GM21367 (cell line): ENCODE data around the gene KIRREL3.

Experiments used
- ATAC-seq: cut with Tn5 transposase; IDR thresholded peaks from one replicate; pipeline ENCODE4 v1.9.1; 2021; ENCODE audit not compliant: unreplicated experiment

The KIRREL3 gene

DNA sequence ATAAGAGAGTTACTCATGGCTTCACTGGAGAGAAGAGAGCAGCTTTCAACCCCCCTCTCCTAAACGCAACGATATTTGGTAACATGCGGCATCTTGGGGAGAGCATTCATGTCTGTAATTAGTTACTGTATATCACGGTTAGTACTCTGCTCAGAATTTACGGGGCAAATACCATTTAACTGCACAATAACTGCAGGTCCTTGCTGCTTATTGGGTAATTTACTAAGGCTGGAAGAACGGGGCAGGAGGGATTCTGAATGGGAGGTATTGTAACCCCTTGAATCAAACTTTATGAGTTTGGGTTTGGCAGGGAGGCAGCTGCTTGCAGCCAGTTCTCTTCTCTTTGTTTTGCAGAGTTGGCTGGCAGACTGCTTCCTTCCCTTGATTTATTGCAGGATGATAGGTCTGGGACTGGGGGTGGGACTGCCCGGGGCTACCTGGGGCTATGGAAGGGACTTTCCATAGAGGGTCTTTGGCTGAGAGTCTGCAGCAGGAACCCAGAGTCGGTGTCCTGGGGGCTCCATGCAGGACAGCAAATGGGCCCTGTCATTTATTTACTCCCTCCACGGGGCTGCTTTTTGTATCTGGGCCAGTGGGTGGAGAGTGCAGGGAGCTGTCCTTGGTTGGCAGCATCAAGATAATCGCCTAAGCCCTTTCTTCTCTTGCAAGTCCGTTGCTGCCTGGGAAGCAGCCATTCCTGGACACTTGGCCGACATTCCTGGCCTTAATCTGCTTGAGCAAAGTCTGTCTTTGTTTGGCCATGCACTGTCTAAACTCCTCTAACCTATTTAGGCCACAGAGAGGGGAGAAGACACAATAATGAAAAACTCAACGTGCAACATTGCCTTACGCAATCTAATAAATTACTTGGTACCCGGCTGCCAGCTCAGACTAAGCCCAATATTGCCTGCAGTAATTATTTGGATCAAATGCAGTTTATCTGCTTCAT is 456.2 kb downstream of the KIRREL3 start:
- ATAC-seq: no peak

DNA sequence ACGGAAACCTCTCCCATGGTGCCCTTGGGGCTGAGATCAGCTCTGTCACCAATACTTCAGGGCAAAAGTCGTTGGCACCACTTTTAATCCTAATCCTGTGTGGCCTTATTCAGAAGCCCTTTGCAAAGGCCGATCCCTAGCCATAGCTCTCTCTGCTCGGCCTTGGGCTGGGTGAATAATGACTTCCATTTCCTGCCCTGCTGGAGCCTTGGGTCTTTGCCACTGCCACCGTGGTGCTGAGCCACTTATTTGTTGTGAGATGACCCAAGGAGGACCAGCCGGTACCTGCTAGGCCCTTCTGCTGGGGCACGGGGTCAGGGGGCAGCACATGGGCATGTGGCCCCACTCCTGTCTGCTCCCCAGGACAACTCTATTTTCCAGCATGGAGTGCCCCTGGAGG is 456.9 kb downstream of the KIRREL3 start:
- no peak for ATAC-seq

- ATAC-seq: no peak
Observed at GRCh38 chr11:126542334-126543015, 458.1 kb downstream of the KIRREL3 start.

- ATAC-seq: no peak
Observed at GRCh38 chr11:126538071-126538470, 462.5 kb downstream of the KIRREL3 start.

DNA sequence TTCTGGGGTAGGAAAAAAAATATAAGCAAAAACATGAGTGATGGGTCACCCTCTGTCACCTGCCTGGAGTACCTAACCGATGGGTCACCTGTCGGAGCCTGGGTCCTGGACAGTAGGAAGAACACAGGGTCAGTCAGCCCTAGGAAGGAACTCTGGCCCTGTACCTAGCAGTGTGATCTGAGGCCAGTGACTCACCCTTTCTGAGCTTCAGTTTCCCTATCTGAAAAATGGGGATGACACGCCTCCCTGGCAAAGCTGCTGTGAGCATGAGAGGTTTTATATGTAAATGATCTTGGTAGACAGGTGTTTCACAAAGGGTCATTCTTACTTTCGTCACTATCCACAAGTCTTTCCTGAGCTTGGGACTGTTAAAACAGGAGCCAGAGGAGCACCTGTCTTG is 463.1 kb downstream of the KIRREL3 start:
- no peak for ATAC-seq

GRCh38 chr11:126534141-126534805 is 466.3 kb downstream of the KIRREL3 start:
- ATAC-seq: no peak

- ATAC-seq: no peak
Observed at GRCh38 chr11:126533560-126533959, 467.0 kb downstream of the KIRREL3 start.

DNA sequence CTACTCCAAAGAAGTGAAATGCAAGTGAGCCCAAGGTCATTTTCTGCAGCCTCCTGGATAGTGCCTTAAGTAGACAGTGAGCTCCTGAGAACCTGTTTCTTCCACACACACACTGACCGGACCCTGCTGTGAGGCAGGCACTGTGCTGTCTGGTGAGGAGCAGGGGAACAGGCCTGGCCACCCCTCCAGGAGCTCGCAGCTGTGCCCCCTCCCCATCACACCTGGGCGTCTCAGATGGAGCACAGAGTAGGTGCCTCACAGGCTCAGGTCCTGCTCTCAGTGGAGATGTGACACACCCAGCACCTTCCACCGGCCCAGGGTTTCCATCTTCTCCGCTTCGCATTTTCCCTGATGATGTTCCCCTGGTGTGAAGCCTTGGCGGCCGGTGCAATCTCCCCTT is 470.2 kb downstream of the KIRREL3 start:
- no peak for ATAC-seq

GRCh38 chr11:126529037-126529436 is 471.5 kb downstream of the KIRREL3 start:
- ATAC-seq: no peak

DNA sequence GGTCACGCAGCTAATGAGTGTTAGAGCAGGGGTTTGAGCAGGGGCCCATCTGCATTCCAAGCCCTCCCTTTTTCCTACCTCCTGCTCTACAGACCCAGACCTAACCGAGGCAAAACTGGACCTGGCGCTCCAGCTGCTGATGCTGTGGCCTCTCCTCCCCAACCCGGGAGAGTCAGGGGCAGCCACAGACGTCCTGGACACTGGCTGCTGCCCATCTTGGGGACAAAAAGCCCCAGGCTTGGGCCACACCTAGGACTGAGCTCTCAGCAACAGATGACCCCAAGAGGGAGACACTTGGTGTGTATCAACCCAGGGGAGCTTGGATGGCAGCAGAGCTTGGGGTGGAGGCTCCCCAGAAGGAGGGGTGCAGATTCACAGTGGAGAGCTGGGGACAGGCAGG is 472.5 kb downstream of the KIRREL3 start:
- ATAC-seq: no peak

GRCh38 chr11:126527651-126528050 is 472.9 kb downstream of the KIRREL3 start:
- ATAC-seq: no peak

GRCh38 chr11:126526471-126526870 is 474.1 kb downstream of the KIRREL3 start:
- no peak for ATAC-seq

- ATAC-seq: no peak
Observed at GRCh38 chr11:126525702-126526101, 474.9 kb downstream of the KIRREL3 start.

DNA sequence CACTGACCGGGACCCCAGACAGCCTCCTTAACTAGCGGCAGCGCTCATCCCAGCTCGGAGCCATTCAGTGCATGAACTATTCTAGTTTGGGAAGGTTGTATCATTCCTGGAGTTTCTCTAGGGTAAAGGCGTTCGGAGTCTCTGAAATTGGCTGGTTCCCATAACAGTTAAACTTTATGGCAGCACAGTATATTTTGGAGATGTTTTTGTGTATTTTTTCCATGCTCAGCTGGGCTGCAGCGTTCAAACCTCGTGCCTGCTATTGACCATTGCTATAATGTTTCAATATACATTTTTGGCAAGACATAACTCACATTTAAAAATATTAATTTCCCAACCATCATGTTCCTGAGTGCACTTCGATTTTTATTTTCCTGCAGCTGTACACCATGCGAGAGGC is 475.4 kb downstream of the KIRREL3 start:
- no peak for ATAC-seq

DNA sequence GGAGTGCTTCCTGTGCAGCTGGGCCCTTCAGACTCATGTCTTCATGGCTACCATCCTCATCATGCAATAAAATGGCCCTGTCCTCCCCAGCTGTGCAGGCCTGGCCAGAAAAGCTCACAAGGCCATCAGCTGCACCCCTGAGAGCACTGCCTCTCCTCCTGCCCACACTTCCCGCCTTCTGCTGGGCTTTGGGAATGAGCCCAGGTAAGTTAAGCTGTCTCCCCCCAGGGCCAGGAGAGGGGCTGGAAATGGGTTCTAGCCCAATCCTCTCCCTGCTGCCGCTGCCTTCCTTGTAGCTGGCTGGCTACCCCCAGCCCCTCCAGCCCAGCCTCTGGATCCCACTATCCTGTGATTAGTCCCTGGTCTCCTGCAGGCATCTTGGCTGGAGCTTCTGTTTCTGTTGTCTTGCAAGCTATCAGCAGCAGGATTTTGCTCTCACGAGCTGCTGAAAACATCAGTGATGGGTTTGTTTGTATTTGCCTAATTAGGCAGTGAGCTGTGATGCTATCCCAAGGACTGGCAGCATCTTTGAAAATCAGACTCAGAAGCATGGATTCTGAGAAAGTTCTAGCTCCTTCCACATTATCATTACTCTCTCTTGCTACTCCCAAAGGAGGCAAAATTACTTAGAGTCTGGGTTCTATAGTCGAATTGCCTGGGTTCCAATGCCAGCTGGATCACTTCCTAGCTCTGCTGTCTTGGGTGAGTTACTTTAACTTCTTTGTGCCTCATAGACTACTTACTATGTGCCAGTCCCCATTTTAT is 476.9 kb downstream of the KIRREL3 start:
- no peak for ATAC-seq

GRCh38 chr11:126522606-126523005 is 478.0 kb downstream of the KIRREL3 start:
- ATAC-seq: no peak

GRCh38 chr11:126522152-126522551 is 478.4 kb downstream of the KIRREL3 start:
- no peak for ATAC-seq

- no peak for ATAC-seq
Observed at GRCh38 chr11:126521196-126521595, 479.4 kb downstream of the KIRREL3 start.

DNA sequence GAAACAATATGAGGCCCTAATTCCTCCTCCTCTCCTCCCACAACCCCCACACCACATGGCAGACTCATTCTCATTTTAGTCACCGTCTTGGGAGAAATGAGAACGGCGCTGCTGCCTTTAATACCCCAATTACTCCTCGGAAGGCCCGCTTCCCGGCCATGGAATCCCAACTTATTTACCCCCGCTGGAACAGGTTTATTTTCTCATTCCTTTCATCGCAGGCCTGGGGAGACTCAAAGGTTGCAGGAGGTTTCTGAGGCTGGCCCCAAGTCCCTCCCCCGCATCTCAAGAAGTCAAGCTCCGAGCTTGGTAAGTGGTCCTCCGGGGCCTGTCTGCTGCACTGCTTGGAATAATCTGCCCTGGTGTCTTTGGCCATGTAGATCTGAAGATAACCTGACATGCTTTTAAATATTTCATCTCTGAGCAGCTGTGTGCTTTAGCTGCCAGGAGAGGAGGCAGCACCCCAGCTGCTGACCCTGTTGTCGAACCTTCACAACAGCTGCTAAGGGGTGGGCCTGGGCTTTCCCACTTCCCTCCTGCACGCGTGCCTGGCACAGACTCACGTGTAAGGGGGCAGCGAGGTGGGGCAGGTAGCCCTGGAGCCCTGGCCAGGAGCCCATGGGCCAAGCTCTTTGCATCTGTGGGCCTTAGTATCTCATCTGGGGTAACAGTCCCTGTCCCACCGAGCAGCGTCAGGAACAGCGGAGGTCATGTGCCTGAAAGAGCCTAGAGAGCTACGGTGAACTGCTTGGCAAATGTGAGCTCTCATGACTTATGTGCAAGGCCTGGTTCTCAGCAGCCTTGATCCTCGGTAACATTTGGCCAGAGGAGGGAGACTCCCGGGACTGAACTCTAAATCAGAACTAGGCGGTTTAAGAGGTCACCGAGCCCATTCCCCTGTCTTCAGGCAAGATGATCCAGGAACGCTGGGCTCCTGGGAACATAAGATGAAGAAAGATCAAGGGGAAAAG is 480.5 kb downstream of the KIRREL3 start:
- ATAC-seq: no peak
